HEK293 (cell line): Measurements from ENCODE around the gene MATN4.

Experiments
- GLI4 ChIP-seq: fragments of 450-650 bp; formaldehyde crosslinking; IDR thresholded peaks from 2 replicates; pipeline ENCODE4 v1.5.1; 2016; ENCODE audit warnings: missing biosample characterization, missing genetic modification characterization
- MYNN ChIP-seq: fragments of 450-650 bp; formaldehyde crosslinking; IDR thresholded peaks from 2 replicates; pipeline ENCODE4 v1.5.1; 2016; ENCODE audit warnings: missing biosample characterization, missing genetic modification characterization, borderline replicate concordance
- SP2 ChIP-seq: fragments of 450-650 bp; formaldehyde crosslinking; IDR thresholded peaks from 2 replicates; pipeline ENCODE4 v1.5.1; 2016; ENCODE audit warnings: missing biosample characterization, missing genetic modification characterization
- ZFP37 ChIP-seq: fragments of 450-650 bp; formaldehyde crosslinking; IDR thresholded peaks from 2 replicates; pipeline ENCODE4 v1.5.1; 2016; ENCODE audit warnings: missing biosample characterization, missing genetic modification characterization
- ZNF157 ChIP-seq: fragments of 450-650 bp; formaldehyde crosslinking; IDR thresholded peaks from 2 replicates; pipeline ENCODE4 v1.5.1; 2016; ENCODE audit warnings: missing biosample characterization, missing genetic modification characterization
- ZNF2 ChIP-seq: fragments of 450-650 bp; formaldehyde crosslinking; IDR thresholded peaks from 2 replicates; pipeline ENCODE4 v1.5.1; 2016; ENCODE audit warnings: missing biosample characterization, missing genetic modification characterization
- ZNF202 ChIP-seq: fragments of 450-650 bp; formaldehyde crosslinking; IDR thresholded peaks from 2 replicates; pipeline ENCODE4 v1.5.1; 2016; ENCODE audit warnings: missing biosample characterization, missing genetic modification characterization, borderline replicate concordance
- ZNF274 ChIP-seq, 2 experiments: fragments of 200-500 bp in 1 of 2; fragments of 450-650 bp in 1 of 2; sonication (Bioruptor generic) in 1 of 2; formaldehyde crosslinking in 1 of 2; IDR thresholded peaks; 2 replicates each; pipeline versions ENCODE4 v1.5.1 to v1.6.1; 2014 to 2016; ENCODE audit warnings: borderline replicate concordance in 1 of 2, inconsistent platforms in 1 of 2, low read length in 1 of 2, missing biosample characterization in 1 of 2, missing genetic modification characterization in 1 of 2
- ZNF416 ChIP-seq: fragments of 450-650 bp; formaldehyde crosslinking; IDR thresholded peaks from 2 replicates; pipeline ENCODE4 v1.5.1; 2016; ENCODE audit warnings: missing biosample characterization, missing genetic modification characterization
- ZNF473 ChIP-seq: fragments of 450-650 bp; formaldehyde crosslinking; IDR thresholded peaks from 2 replicates; pipeline ENCODE4 v1.5.1; 2017; ENCODE audit warnings: missing biosample characterization, missing genetic modification characterization
- ZNF48 ChIP-seq: fragments of 450-650 bp; formaldehyde crosslinking; IDR thresholded peaks from 2 replicates; pipeline ENCODE4 v1.5.1; 2016; ENCODE audit warnings: missing biosample characterization, missing genetic modification characterization
- ZNF529 ChIP-seq: fragments of 450-650 bp; formaldehyde crosslinking; IDR thresholded peaks from 2 replicates; pipeline ENCODE4 v1.5.1; 2017; ENCODE audit warnings: missing genetic modification characterization, missing biosample characterization; ENCODE audit not compliant: insufficient replicate concordance
- ZNF544 ChIP-seq: fragments of 450-650 bp; formaldehyde crosslinking; IDR thresholded peaks from 2 replicates; pipeline ENCODE4 v1.5.0; 2017; ENCODE audit warnings: missing biosample characterization, missing genetic modification characterization
- ZNF624 ChIP-seq: fragments of 450-650 bp; formaldehyde crosslinking; IDR thresholded peaks from 2 replicates; pipeline ENCODE4 v1.5.1; 2017; ENCODE audit warnings: missing biosample characterization, missing genetic modification characterization
- ZNF843 ChIP-seq: fragments of 450-650 bp; formaldehyde crosslinking; IDR thresholded peaks from 2 replicates; pipeline ENCODE4 v1.5.1; 2016; ENCODE audit warnings: missing biosample characterization, missing genetic modification characterization
- ZXDB ChIP-seq: fragments of 450-650 bp; formaldehyde crosslinking; IDR thresholded peaks from 2 replicates; pipeline ENCODE4 v1.5.1; 2016; ENCODE audit warnings: missing biosample characterization, missing genetic modification characterization
- TF ChIP-seq, protein P1 (sequence below): fragments of 450-650 bp; formaldehyde crosslinking; IDR thresholded peaks from 2 replicates; pipeline ENCODE4 v1.5.1; 2016; ENCODE audit warnings: missing biosample characterization, missing genetic modification characterization
- TF ChIP-seq, protein P2 (sequence below): fragments of 450-650 bp; formaldehyde crosslinking; IDR thresholded peaks from 2 replicates; pipeline ENCODE4 v1.5.1; 2016; ENCODE audit warnings: missing biosample characterization, missing genetic modification characterization
- TF ChIP-seq, protein P3 (sequence below): fragments of 450-650 bp; formaldehyde crosslinking; IDR thresholded peaks from 2 replicates; pipeline ENCODE4 v1.5.0; 2017; ENCODE audit warnings: missing biosample characterization, missing genetic modification characterization, borderline replicate concordance
- TF ChIP-seq, protein P4 (sequence below): fragments of 450-650 bp; formaldehyde crosslinking; IDR thresholded peaks from 2 replicates; pipeline ENCODE4 v1.5.1; 2016; ENCODE audit warnings: missing biosample characterization, missing genetic modification characterization
- TF ChIP-seq, protein P5 (sequence below): fragments of 450-650 bp; formaldehyde crosslinking; IDR thresholded peaks from 2 replicates; pipeline ENCODE4 v1.5.1; 2017; ENCODE audit warnings: missing biosample characterization, mild to moderate bottlenecking, missing genetic modification characterization, moderate library complexity
- TF ChIP-seq, protein P6 (sequence below): fragments of 450-650 bp; formaldehyde crosslinking; IDR thresholded peaks from 2 replicates; pipeline ENCODE4 v1.5.1; 2016; ENCODE audit warnings: missing biosample characterization, missing genetic modification characterization, borderline replicate concordance

MATN4 gene

DNA sequence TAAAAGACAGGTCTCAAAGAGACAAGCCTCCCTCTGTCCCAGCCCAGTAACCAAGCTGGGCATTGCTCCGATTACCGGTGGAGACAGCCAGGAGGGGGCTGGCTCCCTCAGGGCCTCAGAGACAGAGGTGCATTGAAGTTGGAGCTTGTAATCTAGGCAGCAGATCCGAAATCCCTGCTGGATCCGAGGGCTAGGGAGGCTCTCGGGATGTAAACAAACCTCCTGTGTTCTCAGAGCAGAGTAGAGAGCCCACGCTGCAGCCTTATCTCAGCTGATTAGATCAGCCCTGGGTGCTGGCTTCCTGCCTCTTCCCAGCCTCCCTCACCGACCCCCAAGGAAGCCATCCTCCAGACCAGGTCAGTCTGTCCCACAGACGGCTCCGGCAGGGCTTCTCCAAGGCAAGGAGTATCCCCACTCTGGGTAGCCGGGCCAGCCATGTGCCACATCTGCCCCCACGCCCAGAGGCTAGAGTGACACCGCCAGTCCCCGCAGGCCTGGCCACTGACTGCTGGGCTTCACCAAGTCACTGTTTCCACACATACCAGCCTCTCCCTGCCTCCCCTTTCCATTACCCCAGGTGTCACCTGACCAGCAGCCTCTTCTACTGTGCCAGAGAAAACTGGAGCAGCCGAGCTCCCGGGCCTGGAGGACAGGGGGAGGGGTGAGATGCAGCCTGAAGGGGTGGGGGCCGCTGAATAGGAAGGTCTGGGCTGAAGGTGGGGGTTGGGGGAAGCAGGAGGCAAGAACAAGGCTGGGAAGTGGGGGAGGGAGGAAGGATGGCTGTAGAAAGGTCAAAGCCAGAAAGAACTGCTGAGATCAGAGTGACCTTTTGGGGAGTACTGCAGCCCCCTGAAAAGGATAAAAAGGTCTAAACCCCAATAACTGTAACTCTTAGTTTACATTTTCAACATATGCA lies 34.1 kb upstream of the MATN4 start (continued):
- TF ChIP-seq ZNF473 = no peak
- TF ChIP-seq ZNF843 (tag by site-specific recombination) = no peak
- no peak for TF ChIP-seq ZNF48 (tag by site-specific recombination)
- TF ChIP-seq ZNF529 (tag by site-specific recombination) = no peak
- TF ChIP-seq ZNF624 (tag by site-specific recombination) = no peak
- TF ChIP-seq ZNF544 = no peak
- TF ChIP-seq SP2 (tag by site-specific recombination) = no peak
- TF ChIP-seq, protein P1, sequence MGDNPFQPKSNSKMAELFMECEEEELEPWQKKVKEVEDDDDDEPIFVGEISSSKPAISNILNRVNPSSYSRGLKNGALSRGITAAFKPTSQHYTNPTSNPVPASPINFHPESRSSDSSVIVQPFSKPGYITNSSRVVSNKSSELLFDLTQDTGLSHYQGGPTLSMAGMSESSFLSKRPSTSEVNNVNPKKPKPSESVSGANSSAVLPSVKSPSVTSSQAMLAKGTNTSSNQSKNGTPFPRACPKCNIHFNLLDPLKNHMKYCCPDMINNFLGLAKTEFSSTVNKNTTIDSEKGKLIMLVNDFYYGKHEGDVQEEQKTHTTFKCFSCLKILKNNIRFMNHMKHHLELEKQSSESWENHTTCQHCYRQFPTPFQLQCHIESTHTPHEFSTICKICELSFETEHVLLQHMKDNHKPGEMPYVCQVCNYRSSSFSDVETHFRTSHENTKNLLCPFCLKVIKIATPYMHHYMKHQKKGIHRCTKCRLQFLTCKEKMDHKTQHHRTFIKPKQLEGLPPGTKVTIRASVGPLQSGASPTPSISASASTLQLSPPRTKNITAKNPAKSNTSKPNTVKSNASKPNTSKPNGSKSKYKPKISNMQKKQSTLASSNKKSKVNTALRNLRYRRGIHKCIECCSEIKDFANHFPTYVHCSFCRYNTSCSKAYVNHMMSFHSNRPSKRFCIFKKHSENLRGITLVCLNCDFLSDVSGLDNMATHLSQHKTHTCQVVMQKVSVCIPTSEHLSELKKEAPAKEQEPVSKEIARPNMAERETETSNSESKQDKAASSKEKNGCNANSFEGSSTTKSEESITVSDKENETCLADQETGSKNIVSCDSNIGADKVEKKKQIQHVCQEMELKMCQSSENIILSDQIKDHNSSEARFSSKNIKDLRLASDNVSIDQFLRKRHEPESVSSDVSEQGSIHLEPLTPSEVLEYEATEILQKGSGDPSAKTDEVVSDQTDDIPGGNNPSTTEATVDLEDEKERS (tag by site-specific recombination) = no peak
- TF ChIP-seq ZNF157 = no peak
- no peak for TF ChIP-seq ZNF202 (tag by site-specific recombination)
- no peak for TF ChIP-seq ZNF274 (IDR thresholded peaks at IDR 0.05; ENCODE audit: low read length)
- no peak for TF ChIP-seq ZNF274 (tag by site-specific recombination; IDR thresholded peaks at IDR 0.05; ENCODE audit: borderline replicate concordance)
- TF ChIP-seq, protein P2, sequence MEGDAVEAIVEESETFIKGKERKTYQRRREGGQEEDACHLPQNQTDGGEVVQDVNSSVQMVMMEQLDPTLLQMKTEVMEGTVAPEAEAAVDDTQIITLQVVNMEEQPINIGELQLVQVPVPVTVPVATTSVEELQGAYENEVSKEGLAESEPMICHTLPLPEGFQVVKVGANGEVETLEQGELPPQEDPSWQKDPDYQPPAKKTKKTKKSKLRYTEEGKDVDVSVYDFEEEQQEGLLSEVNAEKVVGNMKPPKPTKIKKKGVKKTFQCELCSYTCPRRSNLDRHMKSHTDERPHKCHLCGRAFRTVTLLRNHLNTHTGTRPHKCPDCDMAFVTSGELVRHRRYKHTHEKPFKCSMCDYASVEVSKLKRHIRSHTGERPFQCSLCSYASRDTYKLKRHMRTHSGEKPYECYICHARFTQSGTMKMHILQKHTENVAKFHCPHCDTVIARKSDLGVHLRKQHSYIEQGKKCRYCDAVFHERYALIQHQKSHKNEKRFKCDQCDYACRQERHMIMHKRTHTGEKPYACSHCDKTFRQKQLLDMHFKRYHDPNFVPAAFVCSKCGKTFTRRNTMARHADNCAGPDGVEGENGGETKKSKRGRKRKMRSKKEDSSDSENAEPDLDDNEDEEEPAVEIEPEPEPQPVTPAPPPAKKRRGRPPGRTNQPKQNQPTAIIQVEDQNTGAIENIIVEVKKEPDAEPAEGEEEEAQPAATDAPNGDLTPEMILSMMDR = no peak
- TF ChIP-seq, protein P3, sequence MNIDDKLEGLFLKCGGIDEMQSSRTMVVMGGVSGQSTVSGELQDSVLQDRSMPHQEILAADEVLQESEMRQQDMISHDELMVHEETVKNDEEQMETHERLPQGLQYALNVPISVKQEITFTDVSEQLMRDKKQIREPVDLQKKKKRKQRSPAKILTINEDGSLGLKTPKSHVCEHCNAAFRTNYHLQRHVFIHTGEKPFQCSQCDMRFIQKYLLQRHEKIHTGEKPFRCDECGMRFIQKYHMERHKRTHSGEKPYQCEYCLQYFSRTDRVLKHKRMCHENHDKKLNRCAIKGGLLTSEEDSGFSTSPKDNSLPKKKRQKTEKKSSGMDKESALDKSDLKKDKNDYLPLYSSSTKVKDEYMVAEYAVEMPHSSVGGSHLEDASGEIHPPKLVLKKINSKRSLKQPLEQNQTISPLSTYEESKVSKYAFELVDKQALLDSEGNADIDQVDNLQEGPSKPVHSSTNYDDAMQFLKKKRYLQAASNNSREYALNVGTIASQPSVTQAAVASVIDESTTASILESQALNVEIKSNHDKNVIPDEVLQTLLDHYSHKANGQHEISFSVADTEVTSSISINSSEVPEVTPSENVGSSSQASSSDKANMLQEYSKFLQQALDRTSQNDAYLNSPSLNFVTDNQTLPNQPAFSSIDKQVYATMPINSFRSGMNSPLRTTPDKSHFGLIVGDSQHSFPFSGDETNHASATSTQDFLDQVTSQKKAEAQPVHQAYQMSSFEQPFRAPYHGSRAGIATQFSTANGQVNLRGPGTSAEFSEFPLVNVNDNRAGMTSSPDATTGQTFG (tag by site-specific recombination) = no peak
- TF ChIP-seq MYNN = no peak
- TF ChIP-seq, protein P4, sequence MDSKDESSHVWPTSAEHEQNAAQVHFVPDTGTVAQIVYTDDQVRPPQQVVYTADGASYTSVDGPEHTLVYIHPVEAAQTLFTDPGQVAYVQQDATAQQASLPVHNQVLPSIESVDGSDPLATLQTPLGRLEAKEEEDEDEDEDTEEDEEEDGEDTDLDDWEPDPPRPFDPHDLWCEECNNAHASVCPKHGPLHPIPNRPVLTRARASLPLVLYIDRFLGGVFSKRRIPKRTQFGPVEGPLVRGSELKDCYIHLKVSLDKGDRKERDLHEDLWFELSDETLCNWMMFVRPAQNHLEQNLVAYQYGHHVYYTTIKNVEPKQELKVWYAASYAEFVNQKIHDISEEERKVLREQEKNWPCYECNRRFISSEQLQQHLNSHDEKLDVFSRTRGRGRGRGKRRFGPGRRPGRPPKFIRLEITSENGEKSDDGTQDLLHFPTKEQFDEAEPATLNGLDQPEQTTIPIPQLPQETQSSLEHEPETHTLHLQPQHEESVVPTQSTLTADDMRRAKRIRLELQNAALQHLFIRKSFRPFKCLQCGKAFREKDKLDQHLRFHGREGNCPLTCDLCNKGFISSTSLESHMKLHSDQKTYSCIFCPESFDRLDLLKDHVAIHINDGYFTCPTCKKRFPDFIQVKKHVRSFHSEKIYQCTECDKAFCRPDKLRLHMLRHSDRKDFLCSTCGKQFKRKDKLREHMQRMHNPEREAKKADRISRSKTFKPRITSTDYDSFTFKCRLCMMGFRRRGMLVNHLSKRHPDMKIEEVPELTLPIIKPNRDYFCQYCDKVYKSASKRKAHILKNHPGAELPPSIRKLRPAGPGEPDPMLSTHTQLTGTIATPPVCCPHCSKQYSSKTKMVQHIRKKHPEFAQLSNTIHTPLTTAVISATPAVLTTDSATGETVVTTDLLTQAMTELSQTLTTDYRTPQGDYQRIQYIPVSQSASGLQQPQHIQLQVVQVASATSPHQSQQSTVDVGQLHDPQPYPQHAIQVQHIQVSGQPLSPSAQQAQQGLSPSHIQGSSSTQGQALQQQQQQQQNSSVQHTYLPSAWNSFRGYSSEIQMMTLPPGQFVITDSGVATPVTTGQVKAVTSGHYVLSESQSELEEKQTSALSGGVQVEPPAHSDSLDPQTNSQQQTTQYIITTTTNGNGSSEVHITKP (tag by site-specific recombination) = peak; percentile 93
- no peak for TF ChIP-seq ZFP37 (tag by site-specific recombination)
- no peak for TF ChIP-seq ZNF2 (tag by site-specific recombination)
- TF ChIP-seq, protein P5, sequence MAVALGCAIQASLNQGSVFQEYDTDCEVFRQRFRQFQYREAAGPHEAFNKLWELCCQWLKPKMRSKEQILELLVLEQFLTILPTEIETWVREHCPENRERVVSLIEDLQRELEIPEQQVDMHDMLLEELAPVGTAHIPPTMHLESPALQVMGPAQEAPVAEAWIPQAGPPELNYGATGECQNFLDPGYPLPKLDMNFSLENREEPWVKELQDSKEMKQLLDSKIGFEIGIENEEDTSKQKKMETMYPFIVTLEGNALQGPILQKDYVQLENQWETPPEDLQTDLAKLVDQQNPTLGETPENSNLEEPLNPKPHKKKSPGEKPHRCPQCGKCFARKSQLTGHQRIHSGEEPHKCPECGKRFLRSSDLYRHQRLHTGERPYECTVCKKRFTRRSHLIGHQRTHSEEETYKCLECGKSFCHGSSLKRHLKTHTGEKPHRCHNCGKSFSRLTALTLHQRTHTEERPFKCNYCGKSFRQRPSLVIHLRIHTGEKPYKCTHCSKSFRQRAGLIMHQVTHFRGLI (tag by site-specific recombination) = peak; percentile 75; the same call in 1 of the 2 replicates
- TF ChIP-seq ZNF416 (tag by site-specific recombination) = no peak
- no peak for TF ChIP-seq GLI4 (tag by site-specific recombination)
- TF ChIP-seq, protein P6, sequence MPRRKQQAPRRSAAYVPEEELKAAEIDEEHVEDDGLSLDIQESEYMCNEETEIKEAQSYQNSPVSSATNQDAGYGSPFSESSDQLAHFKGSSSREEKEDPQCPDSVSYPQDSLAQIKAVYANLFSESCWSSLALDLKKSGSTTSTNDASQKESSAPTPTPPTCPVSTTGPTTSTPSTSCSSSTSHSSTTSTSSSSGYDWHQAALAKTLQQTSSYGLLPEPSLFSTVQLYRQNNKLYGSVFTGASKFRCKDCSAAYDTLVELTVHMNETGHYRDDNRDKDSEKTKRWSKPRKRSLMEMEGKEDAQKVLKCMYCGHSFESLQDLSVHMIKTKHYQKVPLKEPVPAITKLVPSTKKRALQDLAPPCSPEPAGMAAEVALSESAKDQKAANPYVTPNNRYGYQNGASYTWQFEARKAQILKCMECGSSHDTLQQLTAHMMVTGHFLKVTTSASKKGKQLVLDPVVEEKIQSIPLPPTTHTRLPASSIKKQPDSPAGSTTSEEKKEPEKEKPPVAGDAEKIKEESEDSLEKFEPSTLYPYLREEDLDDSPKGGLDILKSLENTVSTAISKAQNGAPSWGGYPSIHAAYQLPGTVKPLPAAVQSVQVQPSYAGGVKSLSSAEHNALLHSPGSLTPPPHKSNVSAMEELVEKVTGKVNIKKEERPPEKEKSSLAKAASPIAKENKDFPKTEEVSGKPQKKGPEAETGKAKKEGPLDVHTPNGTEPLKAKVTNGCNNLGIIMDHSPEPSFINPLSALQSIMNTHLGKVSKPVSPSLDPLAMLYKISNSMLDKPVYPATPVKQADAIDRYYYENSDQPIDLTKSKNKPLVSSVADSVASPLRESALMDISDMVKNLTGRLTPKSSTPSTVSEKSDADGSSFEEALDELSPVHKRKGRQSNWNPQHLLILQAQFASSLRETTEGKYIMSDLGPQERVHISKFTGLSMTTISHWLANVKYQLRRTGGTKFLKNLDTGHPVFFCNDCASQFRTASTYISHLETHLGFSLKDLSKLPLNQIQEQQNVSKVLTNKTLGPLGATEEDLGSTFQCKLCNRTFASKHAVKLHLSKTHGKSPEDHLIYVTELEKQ (tag by site-specific recombination) = no peak
- TF ChIP-seq ZXDB (tag by site-specific recombination) = no peak
